Right ventricle myocardium inferior (tissue), 1 donor: ENCODE results near the gene IER3. TPM values are rescaled to one million over a fixed set of nuclear protein-coding genes. Genes with fewer than 3 reads are reported as not detected.
A peak's percentile ranks its signal among the peaks of the same experiment; 100 is the strongest.

Experiments used
- ATAC-seq: fragments of 200-7000 bp; cut with Tn5 transposase; one replicate; pipeline ENCODE4 v1.9.1; 2020; ENCODE audit warnings: mild to moderate bottlenecking, moderate library complexity
- DNase-seq: peaks from one replicate; pipeline ENCODE4 v3.0.0; 2021; ENCODE audit errors: missing footprints
- intact Hi-C: fragments of 100-400 bp; cut with DNase I; formaldehyde crosslinking; loops from one replicate; pipeline ENCODE4 v1.11.0; 2022
- long read RNA-seq: library from polyadenylated mRNA; unstranded; transcript quantifications from one replicate; pipeline ENCODE4 v2.0.0, GENCODE V29; 2021
- total RNA-seq: library from RNA; stranded (reverse); fragmentation: NEBNext Ultra II Directional; extraction: Animal tissue kit (Norgen Biotek cat#: 25700); gene quantifications from one replicate; pipeline ENCODE4 v1.2.1, GENCODE V29; 2021
- donor health status: DM: no; HTN: yes; CAD: no; lungs with severe emphysema.

Gene IER3, protein sequence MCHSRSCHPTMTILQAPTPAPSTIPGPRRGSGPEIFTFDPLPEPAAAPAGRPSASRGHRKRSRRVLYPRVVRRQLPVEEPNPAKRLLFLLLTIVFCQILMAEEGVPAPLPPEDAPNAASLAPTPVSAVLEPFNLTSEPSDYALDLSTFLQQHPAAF
- total RNA-seq = 19.2 TPM
- long read RNA-seq, partial matches to known transcripts = 0 of 5 reads
- long read RNA-seq, other reads (novel, unspliced or antisense) = 0 of 5 reads

DNA sequence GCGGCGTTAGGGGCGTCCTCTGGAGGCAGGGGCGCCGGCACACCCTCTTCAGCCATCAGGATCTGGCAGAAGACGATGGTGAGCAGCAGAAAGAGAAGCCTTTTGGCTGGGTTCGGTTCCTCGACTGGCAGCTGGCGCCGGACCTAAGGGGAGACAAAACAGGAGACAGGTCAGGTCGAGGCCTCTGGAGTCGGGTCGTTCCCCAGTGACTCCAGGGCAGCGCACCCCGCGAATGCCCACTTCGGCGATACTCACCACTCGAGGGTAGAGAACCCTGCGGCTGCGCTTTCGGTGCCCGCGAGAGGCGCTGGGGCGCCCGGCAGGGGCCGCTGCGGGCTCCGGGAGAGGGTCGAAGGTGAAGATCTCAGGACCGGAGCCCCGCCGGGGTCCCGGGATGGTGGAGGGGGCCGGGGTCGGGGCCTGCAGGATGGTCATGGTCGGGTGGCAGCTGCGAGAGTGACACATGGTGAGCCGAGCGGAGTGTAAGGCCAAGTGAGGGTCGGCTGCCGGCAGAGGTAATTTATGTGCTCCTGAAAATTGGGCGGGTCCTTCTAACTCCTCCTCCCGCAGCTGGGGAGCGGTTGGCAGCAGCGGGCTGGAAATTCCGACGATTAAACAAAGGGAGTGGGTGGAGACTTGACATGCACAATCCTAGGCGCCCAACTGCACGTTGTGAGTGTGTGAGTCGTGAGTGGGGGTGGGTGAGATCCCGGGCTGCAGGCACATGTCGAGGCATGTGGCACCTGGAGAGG is at the start of gene IER3:
IER3 (minus strand) TSS at position 494 of the 752 bp plus-strand sequence; CDS start at position 465, 29 bp downstream.
- ATAC-seq = peak; percentile 60
- intact Hi-C loops = loop anchor here (2.0 to 10.0 kb wide), 4 partner anchors 85 to 341 kb away; no protein-coding TSS in a partner anchor
- peak; percentile 91 for DNase-seq

DNA sequence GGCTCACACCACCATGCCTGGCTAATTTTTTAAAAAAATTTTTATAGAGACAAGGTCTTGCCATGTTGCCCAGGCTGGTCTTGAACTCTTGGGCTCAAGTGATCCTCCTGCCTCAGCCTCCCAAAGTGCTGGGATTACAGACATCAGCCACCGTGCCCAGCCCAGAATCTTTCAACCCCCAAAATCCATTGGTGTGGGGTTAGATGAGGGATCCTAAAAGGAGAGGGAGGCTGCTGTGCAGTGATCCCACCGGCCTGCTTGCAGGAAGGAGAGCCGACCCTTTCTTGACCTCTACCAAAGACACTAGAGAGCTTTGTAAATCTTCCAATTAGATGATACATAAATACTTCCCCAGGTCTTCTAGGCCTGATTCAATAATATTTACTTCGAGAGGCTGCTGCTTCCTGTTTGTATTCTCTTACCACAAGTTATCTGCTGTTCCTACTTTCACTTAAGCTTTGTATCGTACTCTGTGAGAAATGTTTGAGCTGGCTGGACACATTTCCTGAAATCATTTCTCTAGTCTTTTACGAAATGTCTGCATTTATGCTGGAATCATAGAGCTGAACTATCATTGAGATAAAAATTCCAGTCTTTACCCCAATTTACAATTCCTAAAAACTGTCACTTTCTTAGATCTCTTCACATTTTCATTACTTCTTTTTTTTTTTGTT is 49.3 kb upstream of the IER3 start:
- ATAC-seq = peak; percentile 72
- intact Hi-C loops = no loop called here
- no peak for DNase-seq

- ATAC-seq = no peak
- intact Hi-C loops = no loop called here
Observed at GRCh38 chr6:30792786-30793185, 48.4 kb upstream of the IER3 start.

DNA sequence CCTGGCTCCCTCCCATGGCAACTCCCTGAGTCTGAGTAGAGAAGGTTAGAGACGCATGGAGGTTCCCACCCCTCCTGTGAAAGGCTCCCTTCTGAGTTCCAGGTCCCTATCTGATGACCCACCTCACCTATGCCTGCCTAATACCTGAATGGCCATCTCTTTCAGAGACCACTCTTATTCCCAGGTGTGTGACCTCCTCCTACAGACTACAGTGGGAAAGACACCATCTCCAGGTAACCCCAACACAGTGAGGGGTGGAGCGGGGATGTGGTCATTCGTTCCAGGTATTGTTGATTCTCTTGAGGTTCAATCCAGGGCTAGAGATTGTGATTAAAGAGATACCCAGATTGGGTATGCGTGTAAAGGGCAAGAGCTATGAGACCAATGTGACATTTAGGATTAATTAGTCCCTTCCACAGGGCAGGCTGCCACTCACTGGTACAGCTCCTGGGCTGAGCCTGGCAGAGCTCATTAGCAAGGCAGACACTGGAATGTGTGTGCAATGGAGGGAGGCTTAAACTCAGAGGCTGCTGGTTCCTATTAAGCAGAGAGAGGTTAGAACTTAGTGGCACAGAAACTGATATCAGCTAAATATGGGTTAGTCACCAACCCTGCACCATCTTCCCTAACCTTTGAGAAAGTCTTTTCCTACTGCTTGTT is 46.5 kb upstream of the IER3 start:
- intact Hi-C loops = no loop called here
- DNase-seq = no peak
- ATAC-seq = no peak

More at GRCh38 chr6:30792786-30793185, 48.4 kb upstream of the IER3 start:
- no peak for DNase-seq

DNA sequence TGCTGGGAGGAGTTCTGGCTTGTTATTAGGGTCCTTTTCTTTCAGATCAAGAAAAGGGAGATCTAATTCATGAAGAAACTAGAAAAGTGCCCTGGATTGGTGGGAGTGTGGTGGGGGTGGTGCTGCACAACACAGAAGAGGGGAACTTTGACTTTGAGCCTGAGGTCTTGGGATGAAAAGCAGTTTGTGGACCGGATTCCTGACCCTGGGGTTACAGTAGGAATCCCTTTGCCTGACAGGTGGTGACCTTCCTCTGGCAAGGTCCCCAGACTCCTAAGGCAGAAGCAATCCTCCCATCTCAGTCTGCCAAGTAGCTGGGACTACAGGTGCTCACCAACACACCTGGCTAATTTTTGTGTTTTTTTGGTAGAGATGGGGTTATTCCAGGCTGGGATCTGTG is 45.3 kb upstream of the IER3 start:
- ATAC-seq = no peak
- no peak for DNase-seq
- intact Hi-C loops = no loop called here

DNA sequence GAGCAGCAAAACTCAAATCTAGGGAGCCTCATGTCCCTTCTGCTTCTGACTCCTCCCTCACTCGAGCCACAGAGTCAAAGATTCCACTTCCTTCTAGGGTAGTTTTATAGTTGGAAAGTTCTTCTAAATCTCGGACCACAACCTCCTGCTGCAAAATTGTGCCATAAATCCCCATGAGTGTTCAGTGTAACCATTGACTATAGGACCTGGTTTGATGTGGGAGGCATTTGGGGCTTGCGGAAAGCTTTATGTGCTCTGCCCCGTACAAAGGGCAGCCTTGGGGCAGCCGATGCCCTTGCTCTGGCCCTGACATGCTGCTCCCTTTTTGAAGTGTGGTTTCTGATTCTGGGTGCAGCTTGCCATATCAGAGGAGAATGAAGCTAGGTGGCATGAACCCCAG is 43.6 kb upstream of the IER3 start:
- intact Hi-C loops = no loop called here
- ATAC-seq (peak; percentile 52), DNase-seq (no peak)

DNA sequence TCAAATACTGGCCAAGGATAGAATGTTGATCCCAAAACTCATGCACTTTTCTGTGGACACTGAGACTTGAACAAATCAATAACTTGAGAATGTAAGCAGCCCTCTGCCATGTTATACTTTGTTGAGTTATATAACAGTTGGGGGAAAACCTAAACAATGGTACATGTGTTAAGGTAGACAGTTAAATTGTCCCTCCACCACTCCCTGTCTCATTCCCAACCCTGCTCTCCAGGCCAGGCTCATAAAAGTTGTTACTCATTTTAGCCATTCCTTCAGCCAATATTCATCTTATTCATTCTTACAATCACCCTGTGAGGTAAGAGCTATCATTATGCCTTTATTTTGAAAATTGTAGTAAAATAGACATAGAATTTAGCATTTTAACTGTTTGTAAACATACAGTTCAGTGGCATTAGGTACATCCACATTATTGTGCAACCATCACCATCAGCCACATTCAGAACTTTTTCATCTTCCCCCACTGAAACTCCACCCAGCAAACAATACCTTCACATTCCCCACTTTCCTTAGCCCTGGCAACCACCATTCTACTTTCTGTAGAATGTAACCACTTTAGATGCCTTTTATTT is 38.2 kb upstream of the IER3 start:
- intact Hi-C loops = no loop called here
- DNase-seq (no peak), ATAC-seq (no peak)

DNA sequence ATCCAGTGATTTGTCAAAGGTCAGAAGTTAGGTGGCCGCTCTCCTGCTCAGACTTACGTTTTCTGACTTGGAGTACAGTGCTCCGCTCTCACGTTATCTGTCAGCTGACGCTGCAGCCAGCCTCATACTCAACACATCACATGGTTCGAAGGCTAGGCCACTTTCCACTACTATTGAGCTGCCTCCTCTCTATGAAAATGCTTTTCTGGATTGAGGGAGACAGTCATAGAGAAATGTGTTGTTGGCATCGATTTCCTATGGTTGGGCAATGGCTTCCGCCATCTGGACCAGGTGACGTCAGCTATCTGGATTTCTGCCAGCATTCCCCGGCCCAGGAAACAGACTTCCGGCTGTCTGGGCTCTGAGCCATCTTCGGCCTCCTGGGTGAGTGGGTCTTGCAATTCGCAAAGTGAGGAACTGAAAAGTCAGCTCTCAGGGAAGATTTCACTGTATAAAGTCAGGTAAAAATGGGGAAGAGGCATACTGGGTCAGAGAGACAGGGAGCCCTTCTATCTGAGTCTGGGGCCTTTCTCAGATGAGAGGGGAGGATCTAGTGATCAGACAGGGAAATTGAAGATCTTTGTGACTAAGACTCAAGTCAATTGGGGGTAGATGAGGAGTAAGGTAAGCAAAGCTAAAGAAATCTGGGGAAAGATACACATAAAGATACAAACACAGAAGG is 37.5 kb upstream of the IER3 start:
- peak; percentile 92 for ATAC-seq
- peak; percentile 95 for DNase-seq
- intact Hi-C loops = loop anchor here (2.0 kb wide), 1 partner anchor 39 kb away; the partner anchor contains the start of gene FLOT1

- DNase-seq (peak; percentile 80), ATAC-seq (peak; percentile 63)
- intact Hi-C loops = loop anchor here (2.0 kb wide), 1 partner anchor 39 kb away; the partner anchor contains the start of gene FLOT1
Observed at GRCh38 chr6:30781395-30781742, 37.0 kb upstream of the IER3 start.

DNA sequence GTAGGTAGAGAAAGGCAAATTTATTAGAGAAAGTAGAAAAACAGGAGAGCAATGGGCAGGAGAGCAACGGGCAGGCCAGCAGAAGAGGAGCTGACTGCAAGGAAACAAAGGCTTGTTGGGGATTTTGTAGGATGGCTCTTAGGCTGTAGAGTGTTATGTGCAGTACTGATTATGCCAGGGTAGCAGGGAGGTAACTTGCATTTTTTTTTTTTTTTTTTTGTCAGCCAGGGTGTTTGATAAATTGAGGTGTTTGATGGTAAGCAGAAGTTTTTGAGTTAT is 36.2 kb upstream of the IER3 start:
- intact Hi-C loops = loop anchor here (2.0 kb wide), 1 partner anchor 38 kb away; the partner anchor contains the start of gene FLOT1
- DNase-seq = no peak
- no peak for ATAC-seq

DNA sequence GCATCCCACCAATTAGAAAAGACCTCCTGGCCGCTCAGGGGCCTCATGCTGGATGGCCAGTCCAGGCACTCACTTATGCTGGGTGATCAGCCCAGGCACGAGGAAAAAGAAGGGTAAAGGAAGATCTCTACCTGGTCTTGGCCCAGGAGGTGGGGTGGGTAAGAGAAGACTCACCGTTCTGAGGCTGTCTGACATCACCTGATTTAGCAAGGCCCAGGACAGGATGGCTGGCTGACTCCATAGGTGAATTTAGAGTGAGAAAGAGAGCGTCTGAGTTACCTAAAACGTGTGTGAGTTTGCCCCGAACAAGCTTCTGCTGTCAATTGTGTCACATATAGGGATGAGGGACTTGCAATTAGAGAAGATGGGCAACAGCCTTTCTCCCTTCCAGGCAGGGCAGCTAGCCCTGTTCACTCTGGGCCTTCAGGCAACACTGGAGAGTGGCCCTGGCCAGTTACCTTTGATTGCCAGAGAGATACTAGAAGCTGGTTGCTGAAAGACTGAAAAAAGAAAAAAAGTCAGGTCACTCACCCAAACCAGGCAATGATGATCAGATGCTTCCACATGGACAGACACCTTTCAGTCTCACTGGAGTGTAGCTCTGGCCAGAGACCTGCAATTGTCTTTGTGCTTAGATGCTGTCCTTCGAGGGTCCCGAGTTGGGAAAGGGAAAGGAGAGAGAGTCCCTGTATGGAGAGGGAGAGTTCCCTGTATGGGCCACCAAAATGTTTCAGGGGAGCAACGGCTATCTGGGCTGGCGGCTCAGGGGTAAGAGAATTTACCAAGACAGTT is 35.7 kb upstream of the IER3 start:
- intact Hi-C loops = loop anchor here (2.0 kb wide), 1 partner anchor 37 kb away; the partner anchor contains the start of gene FLOT1
- no peak for ATAC-seq

DNA sequence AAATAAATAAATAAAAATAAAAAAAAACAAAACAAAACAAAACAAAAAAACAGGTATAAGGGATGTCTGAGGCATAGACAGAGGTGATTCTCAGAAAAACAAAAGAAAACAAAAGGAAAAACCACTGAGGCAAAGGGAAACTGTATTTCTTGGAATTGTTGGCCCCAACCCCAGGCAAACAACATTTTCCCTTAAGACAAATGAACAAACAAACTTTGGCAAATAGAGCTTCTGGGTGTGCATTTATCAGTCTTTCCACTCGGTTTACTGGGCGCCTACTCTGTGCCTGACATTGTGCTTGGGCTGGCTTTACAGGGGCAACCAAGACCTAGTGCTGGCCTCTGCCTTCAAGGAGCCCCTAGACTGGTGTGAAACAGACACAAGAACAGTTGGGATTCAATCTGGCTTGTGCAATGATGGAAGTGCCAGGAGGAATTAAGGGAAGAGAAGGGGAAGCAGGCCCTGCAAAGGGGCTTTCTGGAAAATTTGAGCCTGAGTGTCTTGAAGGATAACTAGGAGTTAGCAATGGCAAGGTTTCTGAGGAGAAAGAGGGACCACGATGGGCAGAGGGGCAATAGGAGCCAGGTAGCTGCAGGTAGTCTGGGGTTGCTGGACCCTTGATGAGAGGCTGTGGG is 33.8 kb upstream of the IER3 start:
- no peak for DNase-seq
- intact Hi-C loops = no loop called here
- ATAC-seq = no peak

More for the DNA sequence above, 35.7 kb upstream of the IER3 start:
- no peak for DNase-seq

DNA sequence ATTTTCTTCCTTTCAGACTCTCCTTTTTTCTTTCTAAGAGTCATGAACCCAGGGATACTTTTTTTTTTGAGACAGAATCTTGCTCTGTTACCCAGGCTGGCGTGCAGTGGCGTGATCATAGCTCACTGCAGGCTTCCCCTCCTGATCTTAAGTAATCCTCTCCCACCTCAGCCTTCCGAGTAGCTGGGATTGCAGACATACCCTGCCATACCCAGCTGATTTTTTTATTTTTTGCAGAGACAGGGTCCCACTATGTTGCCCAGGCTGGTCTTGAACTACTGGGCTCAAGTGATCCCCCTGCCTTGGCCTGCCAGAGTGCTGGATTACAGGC is 32.8 kb upstream of the IER3 start:
- no peak for ATAC-seq

GRCh38 chr6:30776390-30777154 is 32.2 kb upstream of the IER3 start:
- intact Hi-C loops = no loop called here
- ATAC-seq (no peak), DNase-seq (no peak)

More for the DNA sequence above, 32.8 kb upstream of the IER3 start:
- DNase-seq = no peak
- intact Hi-C loops = no loop called here

- DNase-seq = no peak
- no peak for ATAC-seq
- intact Hi-C loops = no loop called here
Observed at GRCh38 chr6:30775104-30775503, 30.8 kb upstream of the IER3 start.

- DNase-seq (no peak), ATAC-seq (no peak)
- intact Hi-C loops = no loop called here
Observed at GRCh38 chr6:30774701-30775100, 30.4 kb upstream of the IER3 start.

DNA sequence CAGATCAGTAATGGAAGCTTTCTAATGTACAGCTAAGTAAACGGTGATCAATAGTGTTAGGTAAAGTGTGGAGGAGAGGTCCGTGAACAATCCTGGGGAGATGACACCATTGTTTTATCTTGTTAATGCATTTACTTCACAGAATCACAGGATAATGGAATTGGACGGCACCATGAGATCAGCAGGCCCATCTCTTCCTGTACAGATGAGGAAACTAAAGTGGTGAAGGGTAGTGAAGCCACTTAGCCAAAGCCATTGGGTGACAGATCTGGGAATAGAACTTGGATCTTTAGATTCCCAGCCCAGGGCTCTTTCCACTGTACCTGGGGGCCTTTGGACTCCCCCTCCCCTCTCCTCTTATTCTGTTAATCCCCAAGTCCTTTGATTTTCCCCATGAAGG is 26.2 kb upstream of the IER3 start:
- DNase-seq (no peak), ATAC-seq (no peak)
- intact Hi-C loops = no loop called here
